Subcutaneous adipose tissue (tissue), 4 donors: ENCODE results near the gene GSAP. TPM values are rescaled to one million over a fixed set of nuclear protein-coding genes. Genes with fewer than 3 reads are reported as not detected.

Source experiments
- total RNA-seq, 4 donors: library from RNA; depleted of rRNA; stranded (reverse); fragments of >200 nt; gene quantifications; one replicate each; pipeline ENCODE4 v1.1.0, GENCODE V29; 2016
- TF ChIP-seq, protein P1 (sequence below): fragments of 450-650 bp; IDR thresholded peaks from one replicate; pipeline ENCODE4 v1.5.1; 2016; ENCODE audit warnings: low read depth, mild to moderate bottlenecking, control low read depth, antibody characterized with exemption, moderate library complexity

Gene GSAP
- total RNA-seq, 4 donors from 2014 or later = 29.6 to 50.1 (median 40.9) TPM

DNA sequence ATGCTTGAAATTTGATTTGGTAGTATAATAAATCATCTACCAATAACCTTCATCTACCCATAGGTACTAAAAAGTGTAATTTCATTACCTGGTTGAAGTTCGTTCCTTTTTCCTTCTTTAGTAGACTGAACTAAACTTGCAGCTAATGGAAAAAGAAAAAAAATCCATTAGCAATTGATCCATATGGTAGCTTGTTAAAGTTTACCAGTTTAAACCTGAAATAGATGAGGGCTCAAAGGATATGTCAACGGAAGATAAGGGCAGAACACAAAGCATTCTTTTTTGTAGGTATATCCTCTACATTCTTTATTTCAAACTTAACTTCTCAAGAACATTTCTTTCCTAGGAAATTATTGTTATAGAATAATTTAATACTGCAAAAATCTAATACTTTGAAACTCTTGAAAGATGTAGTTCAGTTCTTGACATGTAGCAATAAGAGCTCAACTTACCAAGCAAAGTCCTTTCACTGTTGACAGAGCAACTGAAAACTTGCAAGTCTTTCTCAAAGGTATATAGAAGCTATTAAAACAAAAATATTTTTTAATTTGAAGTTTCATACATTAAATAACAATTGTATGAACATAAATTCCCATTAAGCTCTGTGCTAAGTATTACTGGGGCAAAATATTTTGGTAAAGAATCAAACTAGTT lies 19.1 kb downstream of the GSAP start:
- TF ChIP-seq, protein P1, sequence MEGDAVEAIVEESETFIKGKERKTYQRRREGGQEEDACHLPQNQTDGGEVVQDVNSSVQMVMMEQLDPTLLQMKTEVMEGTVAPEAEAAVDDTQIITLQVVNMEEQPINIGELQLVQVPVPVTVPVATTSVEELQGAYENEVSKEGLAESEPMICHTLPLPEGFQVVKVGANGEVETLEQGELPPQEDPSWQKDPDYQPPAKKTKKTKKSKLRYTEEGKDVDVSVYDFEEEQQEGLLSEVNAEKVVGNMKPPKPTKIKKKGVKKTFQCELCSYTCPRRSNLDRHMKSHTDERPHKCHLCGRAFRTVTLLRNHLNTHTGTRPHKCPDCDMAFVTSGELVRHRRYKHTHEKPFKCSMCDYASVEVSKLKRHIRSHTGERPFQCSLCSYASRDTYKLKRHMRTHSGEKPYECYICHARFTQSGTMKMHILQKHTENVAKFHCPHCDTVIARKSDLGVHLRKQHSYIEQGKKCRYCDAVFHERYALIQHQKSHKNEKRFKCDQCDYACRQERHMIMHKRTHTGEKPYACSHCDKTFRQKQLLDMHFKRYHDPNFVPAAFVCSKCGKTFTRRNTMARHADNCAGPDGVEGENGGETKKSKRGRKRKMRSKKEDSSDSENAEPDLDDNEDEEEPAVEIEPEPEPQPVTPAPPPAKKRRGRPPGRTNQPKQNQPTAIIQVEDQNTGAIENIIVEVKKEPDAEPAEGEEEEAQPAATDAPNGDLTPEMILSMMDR = no peak

GRCh38 chr7:77395626-77396025 lies 20.5 kb downstream of the GSAP start:
- TF ChIP-seq, protein P1 = no peak

DNA sequence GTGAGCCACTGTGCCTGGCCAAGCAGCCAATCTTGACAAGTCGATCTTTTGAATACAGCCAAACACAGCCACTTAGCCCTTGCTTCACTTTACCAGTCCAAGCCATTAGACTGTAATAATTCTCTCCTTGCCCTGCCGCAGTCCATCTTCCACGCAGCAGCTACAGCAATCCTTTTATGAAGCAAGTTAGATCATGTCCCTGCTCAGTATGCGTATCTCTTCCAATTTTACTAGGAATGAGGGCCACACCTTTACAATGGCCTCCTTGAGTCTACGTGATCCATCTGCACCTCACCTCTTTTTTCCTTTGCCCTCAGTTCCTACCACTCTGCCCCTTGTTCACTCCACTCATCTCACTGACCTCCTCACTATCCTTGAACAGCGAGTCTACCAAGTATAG lies 22.2 kb downstream of the GSAP start:
- TF ChIP-seq, protein P1 = no peak

DNA sequence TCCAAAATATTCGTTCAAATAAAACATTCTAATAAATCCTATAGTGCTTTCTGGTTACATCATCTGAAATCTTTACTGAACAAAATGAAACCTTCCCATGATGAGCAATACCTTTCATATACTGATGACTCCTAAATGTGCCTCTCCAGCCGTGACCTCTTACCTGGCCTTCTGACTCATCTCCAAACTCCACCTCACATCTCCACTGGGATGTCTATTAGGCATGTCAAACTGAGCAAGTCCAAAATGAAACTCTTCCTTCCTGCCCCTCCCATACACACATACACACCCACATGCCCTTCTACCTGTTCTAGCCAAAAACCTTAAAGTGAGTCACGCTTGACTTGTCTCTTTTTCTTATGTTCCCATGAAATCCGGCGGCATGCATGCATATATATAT lies 22.9 kb downstream of the GSAP start:
- TF ChIP-seq, protein P1 = no peak

GRCh38 chr7:77391230-77391629 lies 24.9 kb downstream of the GSAP start:
- TF ChIP-seq, protein P1 = no peak

DNA sequence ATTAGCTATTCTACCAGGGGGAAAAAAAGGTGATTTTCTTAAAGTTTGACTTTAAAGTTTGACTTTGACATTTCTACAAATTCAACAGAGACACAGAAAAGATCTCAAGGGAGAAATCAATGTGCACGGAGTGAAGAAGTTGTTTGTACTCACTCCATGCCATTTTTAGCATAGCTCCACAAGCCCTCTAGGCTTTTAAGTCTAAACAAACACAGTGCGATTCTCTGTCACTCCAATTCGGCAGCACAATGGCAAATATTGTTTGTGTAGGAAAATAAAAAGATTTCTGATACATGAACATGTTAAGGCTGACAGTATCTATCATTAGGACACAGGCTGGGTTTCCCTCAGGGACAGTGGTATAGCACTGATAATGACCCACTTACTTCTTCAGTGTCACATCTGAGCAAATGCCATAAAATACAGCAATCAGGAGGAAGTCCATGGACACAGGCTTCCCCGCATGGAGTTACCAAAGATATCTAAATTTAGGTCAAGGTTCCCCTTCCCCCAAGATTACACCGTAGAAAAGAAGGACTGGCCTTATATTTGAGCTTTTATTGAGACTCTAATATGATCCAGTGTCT lies 28.0 kb downstream of the GSAP start:
- TF ChIP-seq, protein P1 = no peak

GRCh38 chr7:77386165-77386822 lies 29.9 kb downstream of the GSAP start:
- TF ChIP-seq, protein P1 = no peak
